RWPE2 (cell line): ENCODE measurements around the gene ESR1.
A peak's percentile ranks its signal among the peaks of the same experiment; 100 is the strongest.

Experiments
- ATAC-seq: fragments of 200-7000 bp; cut with Tn5 transposase; 3 replicates; pipeline ENCODE4 v1.9.1; 2021; ENCODE audit warnings: low read depth
- DNase-seq: peaks from one replicate; pipeline ENCODE4 v3.0.0-alpha.2; 2020; ENCODE audit warnings: low spot score
- H3K27ac ChIP-seq: fragments of 450-650 bp; 2 replicates; pipeline ENCODE4 v1.5.1; 2017; ENCODE audit warnings: mild to moderate bottlenecking; ENCODE audit not compliant: poor library complexity, severe bottlenecking
- H3K27me3 ChIP-seq: fragments of 250-450 bp; sonication (Bioruptor Pico); 2 replicates; pipeline ENCODE4 v1.5.1; 2021; ENCODE audit warnings: mild to moderate bottlenecking, moderate library complexity; ENCODE audit not compliant: insufficient read depth, poor library complexity, severe bottlenecking
- H3K36me3 ChIP-seq: fragments of 250-450 bp; sonication (Bioruptor Pico); 2 replicates; pipeline ENCODE4 v1.5.1; 2020; ENCODE audit warnings: low read depth, mild to moderate bottlenecking, moderate library complexity
- H3K4me1 ChIP-seq: fragments of 250-450 bp; sonication (Bioruptor Pico); 2 replicates; pipeline ENCODE4 v1.5.1; 2021; ENCODE audit warnings: mild to moderate bottlenecking, moderate library complexity; ENCODE audit not compliant: insufficient read depth, poor library complexity, severe bottlenecking
- H3K4me3 ChIP-seq: fragments of 250-450 bp; sonication (Bioruptor Pico); 2 replicates; pipeline ENCODE4 v1.5.1; 2021; ENCODE audit warnings: mild to moderate bottlenecking, moderate library complexity; ENCODE audit not compliant: severe bottlenecking
- H3K9me3 ChIP-seq: fragments of 250-450 bp; sonication (Bioruptor Pico); 2 replicates; pipeline ENCODE4 v1.5.1; 2021; ENCODE audit warnings: mild to moderate bottlenecking, moderate library complexity; ENCODE audit not compliant: severe bottlenecking
- CTCF ChIP-seq: fragments of 450-650 bp; IDR thresholded peaks from one replicate; pipeline ENCODE4 v1.5.1; 2017; ENCODE audit warnings: mild to moderate bottlenecking, moderate library complexity; ENCODE audit not compliant: poor library complexity, severe bottlenecking

ESR1 gene

GRCh38 chr6:152127432-152128165 is 320.1 kb downstream of the ESR1 start:
- ATAC-seq (peak; percentile 58), DNase-seq (no peak)
- no peak overlapping the region for H3K4me3 ChIP-seq
- no peak for TF ChIP-seq CTCF
- H3K36me3 ChIP-seq: no peaks in the 10 kb centered on the region
- peaks cover 10% of the 10 kb centered on the region for H3K4me1 ChIP-seq
- H3K27me3 ChIP-seq: no peaks in the 10 kb centered on the region
- peak overlapping the region; percentile 59 for H3K27ac ChIP-seq
- no peaks in the 10 kb centered on the region for H3K9me3 ChIP-seq

- no peak for DNase-seq
- no peak overlapping the region for H3K4me3 ChIP-seq
- no peaks in the 10 kb centered on the region for H3K9me3 ChIP-seq
- TF ChIP-seq CTCF: no peak
- H3K4me1 ChIP-seq: peaks cover 10% of the 10 kb centered on the region
- H3K27ac ChIP-seq: no peak overlapping the region
- ATAC-seq: no peak
- no peaks in the 10 kb centered on the region; the same call in 1 of the 2 replicates for H3K36me3 ChIP-seq
- H3K27me3 ChIP-seq: no peaks in the 10 kb centered on the region
Measured at GRCh38 chr6:152129691-152130151, 322.2 kb downstream of the ESR1 start.

DNA sequence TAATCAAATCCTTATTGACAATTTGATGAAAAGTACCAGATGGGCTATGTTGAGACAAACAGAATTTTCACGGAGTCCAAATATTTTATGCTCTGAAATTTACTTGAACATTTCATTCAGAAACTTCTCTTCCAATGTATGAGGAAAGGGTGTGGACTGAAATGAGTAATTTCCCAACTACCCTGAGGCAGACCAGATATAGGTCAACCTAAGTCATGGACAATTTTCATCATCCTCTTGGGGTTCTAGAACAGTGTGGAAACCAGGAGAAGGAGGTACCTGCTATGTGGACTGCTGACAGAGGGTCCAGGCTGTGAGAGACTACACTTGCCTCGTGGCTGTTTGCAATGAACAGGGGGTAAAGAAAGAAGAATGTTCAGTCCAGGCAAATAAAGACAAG is 323.0 kb downstream of the ESR1 start:
- ATAC-seq: peak; percentile 51; the same call in 2 of the 3 replicates
- H3K4me3 ChIP-seq: no peak overlapping the region

DNA sequence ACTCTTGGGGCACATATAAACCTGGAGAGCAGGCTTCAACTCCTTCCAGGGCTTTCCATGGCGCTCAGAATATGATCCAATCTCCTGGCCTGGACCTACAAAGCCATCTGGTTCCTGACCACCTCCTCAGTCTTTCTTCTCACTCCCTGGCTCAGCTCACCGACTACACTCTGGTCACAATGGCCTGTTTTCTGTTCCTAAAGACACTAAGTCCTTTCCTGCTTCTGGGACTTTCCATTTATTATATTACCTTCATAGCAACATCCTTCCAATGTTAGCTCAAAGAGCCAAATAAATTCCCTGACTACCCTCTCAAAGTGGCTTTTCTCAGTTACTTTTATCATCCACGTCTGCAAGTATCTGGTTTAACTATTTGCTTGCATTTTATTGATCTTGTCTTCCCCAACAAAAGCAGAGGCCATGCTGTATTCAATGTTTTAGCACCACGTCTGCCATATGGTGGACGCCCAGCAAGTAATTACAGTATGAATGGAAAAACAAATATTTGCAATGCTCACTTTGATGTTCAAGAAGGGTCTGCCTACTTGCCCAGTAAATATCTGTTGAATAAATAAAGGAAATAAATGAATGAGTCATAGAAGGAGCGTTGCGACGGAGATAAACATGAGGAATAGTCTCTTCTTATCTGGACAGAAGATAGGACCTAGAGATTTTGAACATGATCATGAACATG is 328.4 kb downstream of the ESR1 start:
- TF ChIP-seq CTCF: no peak
- no peaks in the 10 kb centered on the region for H3K27me3 ChIP-seq
- H3K36me3 ChIP-seq: no peaks in the 10 kb centered on the region; the same call in 1 of the 2 replicates
- no peak overlapping the region for H3K27ac ChIP-seq
- no peak overlapping the region for H3K4me3 ChIP-seq
- no peaks in the 10 kb centered on the region for H3K9me3 ChIP-seq
- no peak for DNase-seq
- no peak for ATAC-seq
- H3K4me1 ChIP-seq: no peaks in the 10 kb centered on the region

More for the DNA sequence above, 323.0 kb downstream of the ESR1 start:
- Histone ChIP-seq H3K36me3 (no peaks in the 10 kb centered on the region; the same call in 1 of the 2 replicates), H3K4me1 (peaks cover 10% of the 10 kb centered on the region), H3K27me3 (no peaks in the 10 kb centered on the region), H3K9me3 (no peaks in the 10 kb centered on the region), H3K27ac (no peak overlapping the region)
- no peak for DNase-seq
- TF ChIP-seq CTCF: no peak
